Left ventricle myocardium inferior (tissue), 1 donor: ENCODE data around the gene SLC44A3. TPM values are rescaled to one million over a fixed set of nuclear protein-coding genes. Genes with fewer than 3 reads are reported as not detected.
A peak's percentile ranks its signal among the peaks of the same experiment; 100 is the strongest.

Experiments used
- DNase-seq: peaks from one replicate; pipeline ENCODE4 v3.0.0-alpha.2; 2020
- H3K27ac ChIP-seq: fragments of 200-600 bp; replicated peaks from 2 replicates; pipeline ENCODE4 v1.8.0; 2021
- H3K27me3 ChIP-seq: fragments of 200-600 bp; 2 replicates; pipeline ENCODE4 v1.8.0; 2021; ENCODE audit warnings: low read depth
- H3K36me3 ChIP-seq: fragments of 200-600 bp; 2 replicates; pipeline ENCODE4 v1.8.0; 2021
- H3K4me1 ChIP-seq: fragments of 200-600 bp; 2 replicates; pipeline ENCODE4 v1.8.0; 2021
- H3K4me3 ChIP-seq: fragments of 200-600 bp; 2 replicates; pipeline ENCODE4 v1.8.0; 2021; ENCODE audit warnings: mild to moderate bottlenecking, moderate library complexity
- H3K9me3 ChIP-seq: fragments of 200-600 bp; replicated peaks from 2 replicates; pipeline ENCODE4 v1.8.0; 2021
- CTCF ChIP-seq: fragments of 200-600 bp; IDR thresholded peaks from 2 replicates; pipeline ENCODE4 v1.8.0; 2021; ENCODE audit warnings: antibody characterized with exemption, mild to moderate bottlenecking, borderline replicate concordance
- intact Hi-C: fragments of 100-400 bp; cut with micrococcal nuclease; formaldehyde crosslinking; loops from one replicate; pipeline ENCODE4 v1.11.0; 2022
- total RNA-seq: library from RNA; stranded (reverse); fragmentation: NEBNext Ultra II Directional; extraction: Animal tissue kit (Norgen Biotek cat#: 25700); gene quantifications from one replicate; pipeline ENCODE4 v1.2.1, GENCODE V29; 2021
- donor health status: DM: no; HTN: yes; CAD: no; lungs with severe emphysema.

SLC44A3 gene
- total RNA-seq, 1 donor from 2014 or later: 5.9 TPM

GRCh38 chr1:94795434-94795833 is 24.7 kb upstream of the SLC44A3 start:
- H3K9me3 ChIP-seq: no peaks in the 10 kb centered on the region
- peak overlapping the region; percentile 3 for H3K27ac ChIP-seq
- no peak overlapping the region for H3K4me3 ChIP-seq
- H3K27me3 ChIP-seq: no peaks in the 10 kb centered on the region
- no peaks in the 10 kb centered on the region for H3K36me3 ChIP-seq
- intact Hi-C loops: no loop called here
- no peak for TF ChIP-seq CTCF
- DNase-seq: no peak
- H3K4me1 ChIP-seq: peaks cover 56% of the 10 kb centered on the region

GRCh38 chr1:94796266-94796665 is 23.9 kb upstream of the SLC44A3 start:
- no peak for TF ChIP-seq CTCF
- H3K27ac ChIP-seq: no peak overlapping the region
- no peak for DNase-seq
- intact Hi-C loops: no loop called here
- H3K9me3 ChIP-seq: no peaks in the 10 kb centered on the region
- no peak overlapping the region for H3K4me3 ChIP-seq
- H3K36me3 ChIP-seq: no peaks in the 10 kb centered on the region
- H3K4me1 ChIP-seq: peaks cover 60% of the 10 kb centered on the region
- H3K27me3 ChIP-seq: no peaks in the 10 kb centered on the region

- Histone ChIP-seq H3K4me1 (peaks cover 61% of the 10 kb centered on the region), H3K27me3 (no peaks in the 10 kb centered on the region), H3K4me3 (no peak overlapping the region), H3K9me3 (no peaks in the 10 kb centered on the region), H3K27ac (no peak overlapping the region), H3K36me3 (no peaks in the 10 kb centered on the region)
- intact Hi-C loops: no loop called here
- no peak for TF ChIP-seq CTCF
- no peak for DNase-seq
These were observed 22.9 kb upstream of the SLC44A3 start for GRCh38 chr1:94797291-94797690.

GRCh38 chr1:94798054-94798453 is 22.1 kb upstream of the SLC44A3 start:
- H3K4me1 ChIP-seq: peaks cover 61% of the 10 kb centered on the region
- no peak overlapping the region for H3K27ac ChIP-seq
- H3K4me3 ChIP-seq: no peak overlapping the region
- H3K36me3 ChIP-seq: no peaks in the 10 kb centered on the region
- no peak for TF ChIP-seq CTCF
- H3K27me3 ChIP-seq: no peaks in the 10 kb centered on the region
- H3K9me3 ChIP-seq: no peaks in the 10 kb centered on the region
- DNase-seq: no peak
- intact Hi-C loops: no loop called here

- Histone ChIP-seq H3K9me3 (no peaks in the 10 kb centered on the region), H3K27me3 (no peaks in the 10 kb centered on the region), H3K36me3 (no peaks in the 10 kb centered on the region), H3K4me1 (peaks cover 61% of the 10 kb centered on the region), H3K4me3 (no peak overlapping the region), H3K27ac (no peak overlapping the region)
- DNase-seq: no peak
- TF ChIP-seq CTCF: no peak
- intact Hi-C loops: no loop called here
These were observed 21.7 kb upstream of the SLC44A3 start for GRCh38 chr1:94798462-94798861.

- H3K27ac ChIP-seq: no peak overlapping the region
- H3K36me3 ChIP-seq: no peaks in the 10 kb centered on the region
- DNase-seq: no peak
- intact Hi-C loops: no loop called here
- no peaks in the 10 kb centered on the region for H3K27me3 ChIP-seq
- no peak for TF ChIP-seq CTCF
- no peak overlapping the region for H3K4me3 ChIP-seq
- H3K4me1 ChIP-seq: peaks cover 65% of the 10 kb centered on the region
- H3K9me3 ChIP-seq: no peaks in the 10 kb centered on the region
These were observed 21.0 kb upstream of the SLC44A3 start for GRCh38 chr1:94799206-94799605.
